HepG2 (cell line): Measurements from ENCODE around the gene TBL3. TPM values are rescaled to one million over a fixed set of nuclear protein-coding genes. Genes with fewer than 3 reads are reported as not detected.

Experiments used
- ATAC-seq: fragments of 200-7000 bp; cut with Tn5 transposase; 3 replicates; pipeline ENCODE4 v1.9.1; 2020; ENCODE audit warnings: mild to moderate bottlenecking, moderate library complexity
- BruUV-seq: library from RNA; stranded (reverse); fragments of 400-500 nt; replicated peaks from 2 replicates; lab custom pipeline; 2021; lab: Mats Ljungman, UMichigan
- CTCF ChIA-PET: fragments of 300-600 bp; formaldehyde crosslinking; extraction: SDS; loops from one replicate; lab custom pipeline; 2021; ENCODE audit warnings: low total read pairs, inconsistent platforms, low intra/inter-chr PET ratio; lab: Yijun Ruan, JAX
- POLR2A ChIA-PET: fragments of 350-600 bp; sonication (Branson Sonifier 250); formaldehyde crosslinking; loops from one replicate; lab custom pipeline; 2020; ENCODE audit warnings: antibody characterized with exemption, inconsistent platforms; lab: Yijun Ruan, JAX
- DNase-seq: peaks from one replicate; pipeline ENCODE4 v3.0.0-alpha.2; 2015; ENCODE audit warnings: low spot score
- FAIRE-seq: peaks from 3 replicates; lab custom pipeline; 2011; peaks lifted over from hg19 to GRCh38; lab: Jason Lieb, UNC
- H2AFZ ChIP-seq: one replicate; pipeline ENCODE4 v1.6.1; 2011; ENCODE audit warnings: low read length, inconsistent platforms
- H3K27ac ChIP-seq: fragments of 300-600 bp; 3 replicates; pipeline ENCODE4 v1.8.0; 2011; ENCODE audit warnings: mixed run types, mild to moderate bottlenecking, mixed read lengths, low read length, inconsistent platforms; ENCODE audit not compliant: insufficient read depth; ENCODE audit errors: extremely low read length
- H3K27me3 ChIP-seq, 2 experiments: fragments of 200-600 bp in 1 of 2; 2 replicates in 1 of 2; 3 replicates in 1 of 2; pipeline versions ENCODE4 v1.6.0 to v1.8.0; 2011; ENCODE audit warnings: low read length in 2 of 2, mild to moderate bottlenecking in 2 of 2, moderate library complexity in 2 of 2, inconsistent platforms in 1 of 2; ENCODE audit not compliant: insufficient read depth in 2 of 2, control insufficient read depth in 1 of 2
- H3K36me3 ChIP-seq, 2 experiments: fragments of 200-600 bp in 1 of 2; replicated peaks in 1 of 2; 2 replicates in 1 of 2; 3 replicates in 1 of 2; pipeline versions ENCODE4 v1.5.1 to v1.8.0; 2011; ENCODE audit warnings: low read length in 2 of 2, inconsistent platforms in 1 of 2; ENCODE audit not compliant: insufficient read depth in 2 of 2, control insufficient read depth in 1 of 2
- H3K4me1 ChIP-seq: 2 replicates; pipeline ENCODE4 v1.5.1; 2012; ENCODE audit warnings: low read length, inconsistent platforms; ENCODE audit not compliant: insufficient read depth
- H3K4me2 ChIP-seq: 2 replicates; pipeline ENCODE4 v1.6.0; 2011; ENCODE audit warnings: low read depth, low read length, inconsistent platforms
- H3K4me3 ChIP-seq, 3 experiments: fragments of 200-600 bp in 1 of 3; sonication (generic), shearing (Covaris generic) in 1 of 3; replicated peaks in 1 of 3; 2 replicates each; pipeline ENCODE4 v1.5.1; 2011 to 2016; ENCODE audit warnings: low read length in 3 of 3, inconsistent platforms in 2 of 3, low read depth in 2 of 3, mild to moderate bottlenecking in 2 of 3, control low read depth in 1 of 3, mixed read lengths in 1 of 3; ENCODE audit not compliant: insufficient read depth in 1 of 3
- H3K79me2 ChIP-seq: one replicate; pipeline ENCODE4 v1.6.1; 2011; ENCODE audit warnings: low read length, inconsistent platforms; ENCODE audit not compliant: insufficient read depth
- H3K9ac ChIP-seq: 2 replicates; pipeline ENCODE4 v1.6.0; 2011; ENCODE audit warnings: mild to moderate bottlenecking, low read depth, low read length, inconsistent platforms; ENCODE audit not compliant: insufficient read depth
- H3K9me3 ChIP-seq: 2 replicates; pipeline ENCODE4 v1.5.1; 2012; ENCODE audit warnings: mild to moderate bottlenecking, low read length
- H4K20me1 ChIP-seq: 2 replicates; pipeline ENCODE4 v1.6.0; 2011; ENCODE audit warnings: inconsistent platforms, mild to moderate bottlenecking, low read length, moderate library complexity; ENCODE audit not compliant: insufficient read depth
- ATF4 ChIP-seq, 2 experiments: fragments of 450-650 bp in 1 of 2; sonication (generic) in 1 of 2; formaldehyde crosslinking; IDR thresholded peaks; 2 replicates each; pipeline versions ENCODE4 v1.5.0 to v1.8.0; 2020 to 2022; ENCODE audit warnings: mild to moderate bottlenecking in 1 of 2, missing genetic modification reagents in 1 of 2
- DRAP1 ChIP-seq: IDR thresholded peaks from 2 replicates; pipeline ENCODE4 v1.6.1; 2016; ENCODE audit warnings: missing genetic modification reagents, missing compliant biosample characterization
- MEIS1 ChIP-seq: sonication (generic); formaldehyde crosslinking; IDR thresholded peaks from 2 replicates; pipeline ENCODE4 v1.9.0; 2021; ENCODE audit warnings: mild to moderate bottlenecking, missing genetic modification reagents, moderate library complexity, borderline replicate concordance
- ONECUT2 ChIP-seq: sonication (generic); formaldehyde crosslinking; IDR thresholded peaks from 2 replicates; pipeline ENCODE4 v1.4.0; 2020; ENCODE audit warnings: missing genetic modification reagents
- SUZ12 ChIP-seq: fragments of 150-350 bp; IDR thresholded peaks from 2 replicates; pipeline ENCODE4 v1.6.1; 2014; ENCODE audit warnings: low read depth, low read length
- ZBTB39 ChIP-seq: sonication (generic); formaldehyde crosslinking; IDR thresholded peaks from 2 replicates; pipeline ENCODE4 v1.5.0; 2020; ENCODE audit warnings: missing genetic modification reagents
- WGBS: methylation state at CpG from one replicate; pipeline ENCODE4 v1.1.6; 2017; ENCODE audit warnings: low lambda C conversion rate; 5-methylcytosine and 5-hydroxymethylcytosine counted together
- in situ Hi-C: cut with HindIII; loops from 2 replicates; pipeline ENCODE4 v1.10.0; 2017; ENCODE audit warnings: low pct_unique_long_range_greater_than_20kb; ENCODE audit not compliant: extremely low pct_ligation_motif_present
- intact Hi-C: fragments of 100-400 bp; cut with micrococcal nuclease; formaldehyde crosslinking; loops from one replicate; pipeline ENCODE4 v1.10.0; 2022; ENCODE audit not compliant: unreplicated experiment
- polyA plus RNA-seq, 8 experiments: library from polyadenylated mRNA; depleted of rRNA in 3 of 8; stranded (reverse) in 7 of 8; unstranded in 1 of 8; fragments of >200 nt; fragmentation: Illumina TruSeq in 4 of 8; extraction: Trizol in 4 of 8; gene quantifications; 2 replicates each; pipeline versions ENCODE4 v1.2.1 to v1.2.3, GENCODE V29; 2011 to 2016; ENCODE audit warnings: low read depth in 4 of 8, missing spikeins in 1 of 8, mixed read lengths in 1 of 8; ENCODE audit not compliant: insufficient read depth in 1 of 8
- total RNA-seq, 5 experiments: library from RNA; depleted of rRNA; stranded (reverse); fragments of >200 nt; fragmentation: Illumina TruSeq; extraction: Trizol; gene quantifications; 2 replicates each; pipeline ENCODE4 v1.2.3, GENCODE V29; 2016; ENCODE audit warnings: low read depth in 1 of 5

The TBL3 gene
- total and polyA plus RNA-seq, 2 of the 13 experiments (the other 11 are each of a cell fraction or from before 2014, with no cell fraction given), result 16.8 to 38.0 TPM

GRCh38 chr16:1971796-1972489 is at the start of gene TBL3 (continued):
- TF ChIP-seq MEIS1 (CRISPR knock-in tag), result peak; percentile 95; the same call in 1 of the 2 replicates
- TF ChIP-seq SUZ12, result no peak; the same call in 1 of the 2 replicates
- peak in 1 of 2 experiments; percentile 41; a peak in 1 of 4 replicates for TF ChIP-seq ATF4 (CRISPR knock-in tag; IDR thresholded peaks at IDR 0.05)
- peak; percentile 75 for TF ChIP-seq DRAP1 (CRISPR knock-in tag)

- ChIA-PET CTCF (no interaction called here), POLR2A (no interaction called here)
- no peak overlapping the region for H2AFZ ChIP-seq
- no peak for ATAC-seq
- no peaks in the 10 kb centered on the region for H3K9me3 ChIP-seq
- no peak for TF ChIP-seq ONECUT2 (CRISPR knock-in tag)
- TF ChIP-seq ZBTB39 (CRISPR knock-in tag), result no peak
- TF ChIP-seq, all 625 proteins: peak for 0
- H3K4me1 ChIP-seq, result peaks cover 43% of the 10 kb centered on the region
- no peak for FAIRE-seq
- no peak overlapping the region for H3K27ac ChIP-seq
- H3K4me3 ChIP-seq, result no peak overlapping the region
- H3K9ac ChIP-seq, result no peak overlapping the region
- 46% methylated on average over 8 of the region's 8 CpGs for WGBS
- 0 out of 2 replicates have a peak, but pooled peaks cover 2% of the 10 kb centered on the region for H4K20me1 ChIP-seq
- peaks cover 18 to 59% of the 10 kb centered on the region in 2 experiments for H3K27me3 ChIP-seq
- in situ Hi-C loops (loop anchor here (5.0 kb wide), 1 partner anchor 60 kb away; no protein-coding TSS in a partner anchor), intact Hi-C loops (no loop called here)
- no TSS peak for BruUV-seq
- no peak for DNase-seq
- no peaks in the 10 kb centered on the region for H3K79me2 ChIP-seq
- H3K36me3 ChIP-seq, result no peaks in the 10 kb centered on the region
- no peak overlapping the region for H3K4me2 ChIP-seq
Measured at GRCh38 chr16:1922357-1922756, 49.5 kb upstream of the TBL3 start.
